ENCODE results near the gene SLC41A3.
"Not testable (repeated sequence)": the region's sequence is repeated elsewhere in the genome, so short reads cannot be mapped to it uniquely, and the experiment has no call there.

SLC41A3 gene

GRCh38 chr3:126098391-126098858 is 14.5 kb upstream of the SLC41A3 start:
- Histone ChIP-seq H3F3A (ENCODE audit: insufficient read depth, low read length) (no peaks in the 10 kb centered on the region), H3K4me2 (ENCODE audit: low read length) (no peak overlapping the region), H3K9ac (ENCODE audit: low read length) (no peak overlapping the region), H3K4me3 (ENCODE audit: low read depth, low read length, poor library complexity, severe bottlenecking) (no peak overlapping the region), H3K27ac (ENCODE audit: low read depth, low read length, poor library complexity, severe bottlenecking) (no peak overlapping the region), H3K9me2 (ENCODE audit: low read depth, low read length) (no peaks in the 10 kb centered on the region), H3K27me3 (ENCODE audit: insufficient read depth, low read length) (no peaks in the 10 kb centered on the region; the same call in 1 of the 2 replicates), H3K4me1 (ENCODE audit: insufficient read depth, low read length, severe bottlenecking) (no peaks in the 10 kb centered on the region), H4K20me1 (ENCODE audit: insufficient read depth, low read length) (no peaks in the 10 kb centered on the region), H3K79me2 (ENCODE audit: insufficient read depth, low read length) (no peaks in the 10 kb centered on the region), H2AFZ (ENCODE audit: low read length) (no peak overlapping the region), H3K9me3 (ENCODE audit: low read length) (no peaks in the 10 kb centered on the region), H3K36me3 (ENCODE audit: insufficient read depth, low read length) (no peaks in the 10 kb centered on the region)
- no peak for TF ChIP-seq EZH2 (IDR thresholded peaks at IDR 0.05; ENCODE audit: borderline replicate concordance, low read length)
- no peak for TF ChIP-seq CTCF (IDR thresholded peaks at IDR 0.05; ENCODE audit: low read length)

- Histone ChIP-seq H4K20me1 (ENCODE audit: insufficient read depth, low read length) (no peaks in the 10 kb centered on the region), H3F3A (ENCODE audit: insufficient read depth, low read length) (no peaks in the 10 kb centered on the region)
These were observed 13.9 kb upstream of the SLC41A3 start for GRCh38 chr3:126097801-126098200.

DNA sequence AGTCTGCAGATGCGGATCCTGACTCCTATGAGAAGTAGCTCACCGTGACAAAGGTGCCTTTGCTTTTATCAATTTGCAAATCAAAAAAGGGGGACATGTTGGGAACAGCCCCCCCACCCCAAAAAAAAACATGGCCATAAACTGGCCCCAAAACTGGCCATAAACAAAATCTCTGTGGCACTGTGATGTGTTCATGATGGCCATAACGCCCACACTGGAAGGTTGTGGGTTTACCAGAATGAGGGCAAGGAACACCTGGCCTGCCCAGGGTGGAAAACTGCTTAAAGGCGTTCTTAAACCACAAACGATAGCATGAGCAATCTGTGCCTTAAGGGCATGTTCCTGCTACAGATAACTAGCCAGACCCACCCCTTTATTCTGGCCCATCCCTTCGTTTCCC is 12.3 kb upstream of the SLC41A3 start:
- H3K79me2 ChIP-seq (ENCODE audit: insufficient read depth, low read length): not testable (repeated sequence)

More at GRCh38 chr3:126097801-126098200, 13.9 kb upstream of the SLC41A3 start:
- H3K79me2 ChIP-seq (ENCODE audit: insufficient read depth, low read length): no peaks in the 10 kb centered on the region
- H3K9me3 ChIP-seq (ENCODE audit: low read length): no peaks in the 10 kb centered on the region
- H2AFZ ChIP-seq (ENCODE audit: low read length): no peak overlapping the region
- no peaks in the 10 kb centered on the region for H3K36me3 ChIP-seq (ENCODE audit: insufficient read depth, low read length)
- H3K9me2 ChIP-seq (ENCODE audit: low read depth, low read length): no peaks in the 10 kb centered on the region
- H3K9ac ChIP-seq (ENCODE audit: low read length): no peak overlapping the region
- H3K27me3 ChIP-seq (ENCODE audit: insufficient read depth, low read length): no peaks in the 10 kb centered on the region; the same call in 1 of the 2 replicates
- H3K4me1 ChIP-seq (ENCODE audit: insufficient read depth, low read length, severe bottlenecking): no peaks in the 10 kb centered on the region
- H3K4me3 ChIP-seq (ENCODE audit: low read depth, low read length, poor library complexity, severe bottlenecking): no peak overlapping the region
- no peak overlapping the region for H3K27ac ChIP-seq (ENCODE audit: low read depth, low read length, poor library complexity, severe bottlenecking)
- H3K4me2 ChIP-seq (ENCODE audit: low read length): no peak overlapping the region
- TF ChIP-seq CTCF (IDR thresholded peaks at IDR 0.05; ENCODE audit: low read length) (no peak), EZH2 (IDR thresholded peaks at IDR 0.05; ENCODE audit: borderline replicate concordance, low read length) (no peak)

GRCh38 chr3:126092128-126092527 is 8.2 kb upstream of the SLC41A3 start:
- not testable (repeated sequence) for H3K9me2 ChIP-seq (ENCODE audit: low read depth, low read length); H3K36me3 ChIP-seq (ENCODE audit: insufficient read depth, low read length); H3K27ac ChIP-seq (ENCODE audit: low read depth, low read length, poor library complexity, severe bottlenecking); H3F3A ChIP-seq (ENCODE audit: insufficient read depth, low read length); H3K9ac ChIP-seq (ENCODE audit: low read length); H3K9me3 ChIP-seq (ENCODE audit: low read length); H3K79me2 ChIP-seq (ENCODE audit: insufficient read depth, low read length); H3K4me2 ChIP-seq (ENCODE audit: low read length); H3K4me3 ChIP-seq (ENCODE audit: low read depth, low read length, poor library complexity, severe bottlenecking); H4K20me1 ChIP-seq (ENCODE audit: insufficient read depth, low read length); H3K27me3 ChIP-seq (ENCODE audit: insufficient read depth, low read length); H2AFZ ChIP-seq (ENCODE audit: low read length); H3K4me1 ChIP-seq (ENCODE audit: insufficient read depth, low read length, severe bottlenecking)

More for the DNA sequence above, 12.3 kb upstream of the SLC41A3 start:
- H3K9ac ChIP-seq (ENCODE audit: low read length); H3F3A ChIP-seq (ENCODE audit: insufficient read depth, low read length); H4K20me1 ChIP-seq (ENCODE audit: insufficient read depth, low read length); H3K4me2 ChIP-seq (ENCODE audit: low read length); H3K9me2 ChIP-seq (ENCODE audit: low read depth, low read length); H3K27me3 ChIP-seq (ENCODE audit: insufficient read depth, low read length); H3K9me3 ChIP-seq (ENCODE audit: low read length); H3K36me3 ChIP-seq (ENCODE audit: insufficient read depth, low read length); H3K27ac ChIP-seq (ENCODE audit: low read depth, low read length, poor library complexity, severe bottlenecking); H2AFZ ChIP-seq (ENCODE audit: low read length); H3K4me3 ChIP-seq (ENCODE audit: low read depth, low read length, poor library complexity, severe bottlenecking); H3K4me1 ChIP-seq (ENCODE audit: insufficient read depth, low read length, severe bottlenecking): not testable (repeated sequence)
